ENCODE data around the gene GZMH.

Gene GZMH

DNA sequence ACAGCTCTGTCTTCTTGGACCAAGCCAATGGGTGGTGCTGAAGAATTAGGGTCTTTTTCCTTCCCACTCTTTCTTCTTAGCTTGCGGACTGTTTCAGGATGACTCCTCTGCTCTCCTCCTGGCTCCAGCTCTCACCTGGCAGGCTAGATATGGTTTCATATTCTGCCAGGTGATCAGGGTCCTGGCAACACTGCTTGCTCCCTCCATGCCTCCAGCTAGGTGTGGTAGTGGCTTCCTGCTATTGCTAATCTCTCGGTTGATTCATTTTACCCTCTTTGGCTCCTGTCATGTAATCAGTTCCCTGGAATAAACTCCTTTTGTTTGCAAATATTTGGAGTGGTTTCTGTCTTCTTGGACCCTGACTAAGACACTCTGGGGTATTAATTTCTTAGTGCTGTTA lies 4.3 kb upstream of the GZMH start:
- no peaks in the 10 kb centered on the region for H3K9me3 ChIP-seq
- no peaks in the 10 kb centered on the region for H3K27me3 ChIP-seq
- TF ChIP-seq, protein P1, sequence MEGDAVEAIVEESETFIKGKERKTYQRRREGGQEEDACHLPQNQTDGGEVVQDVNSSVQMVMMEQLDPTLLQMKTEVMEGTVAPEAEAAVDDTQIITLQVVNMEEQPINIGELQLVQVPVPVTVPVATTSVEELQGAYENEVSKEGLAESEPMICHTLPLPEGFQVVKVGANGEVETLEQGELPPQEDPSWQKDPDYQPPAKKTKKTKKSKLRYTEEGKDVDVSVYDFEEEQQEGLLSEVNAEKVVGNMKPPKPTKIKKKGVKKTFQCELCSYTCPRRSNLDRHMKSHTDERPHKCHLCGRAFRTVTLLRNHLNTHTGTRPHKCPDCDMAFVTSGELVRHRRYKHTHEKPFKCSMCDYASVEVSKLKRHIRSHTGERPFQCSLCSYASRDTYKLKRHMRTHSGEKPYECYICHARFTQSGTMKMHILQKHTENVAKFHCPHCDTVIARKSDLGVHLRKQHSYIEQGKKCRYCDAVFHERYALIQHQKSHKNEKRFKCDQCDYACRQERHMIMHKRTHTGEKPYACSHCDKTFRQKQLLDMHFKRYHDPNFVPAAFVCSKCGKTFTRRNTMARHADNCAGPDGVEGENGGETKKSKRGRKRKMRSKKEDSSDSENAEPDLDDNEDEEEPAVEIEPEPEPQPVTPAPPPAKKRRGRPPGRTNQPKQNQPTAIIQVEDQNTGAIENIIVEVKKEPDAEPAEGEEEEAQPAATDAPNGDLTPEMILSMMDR (IDR thresholded peaks at IDR 0.05; ENCODE audit: low read depth, low read length): no peak
- no peaks in the 10 kb centered on the region for H3K36me3 ChIP-seq
- no peak overlapping the region for H3K4me3 ChIP-seq (ENCODE audit: low read depth, low read length)
- H3K4me1 ChIP-seq: no peaks in the 10 kb centered on the region
- no peak for DNase-seq

DNA sequence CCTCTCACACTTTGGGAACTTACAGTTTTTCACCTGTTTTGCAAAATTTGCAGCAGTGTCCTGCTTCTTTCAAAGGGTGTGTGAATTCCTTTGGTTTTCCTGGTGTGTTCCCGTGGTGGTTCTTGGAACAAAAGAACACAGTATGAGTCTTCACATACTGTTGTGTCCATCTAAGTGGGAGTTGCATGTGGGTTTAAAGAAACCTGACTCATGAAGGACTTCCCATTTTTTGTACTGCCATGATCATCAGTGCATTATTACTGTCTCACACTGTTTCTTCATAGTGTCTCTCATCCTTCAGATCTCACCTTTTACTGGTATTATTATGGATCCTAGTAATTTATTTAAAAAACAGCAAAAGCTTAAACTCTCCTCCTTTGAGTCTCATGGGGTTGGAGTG lies 3.8 kb upstream of the GZMH start:
- TF ChIP-seq, protein P1 (IDR thresholded peaks at IDR 0.05; ENCODE audit: low read depth, low read length): no peak
- Histone ChIP-seq H3K4me3 (ENCODE audit: low read depth, low read length) (no peak overlapping the region), H3K27me3 (no peaks in the 10 kb centered on the region), H3K9me3 (no peaks in the 10 kb centered on the region), H3K36me3 (no peaks in the 10 kb centered on the region), H3K4me1 (no peaks in the 10 kb centered on the region)
- DNase-seq: no peak

DNA sequence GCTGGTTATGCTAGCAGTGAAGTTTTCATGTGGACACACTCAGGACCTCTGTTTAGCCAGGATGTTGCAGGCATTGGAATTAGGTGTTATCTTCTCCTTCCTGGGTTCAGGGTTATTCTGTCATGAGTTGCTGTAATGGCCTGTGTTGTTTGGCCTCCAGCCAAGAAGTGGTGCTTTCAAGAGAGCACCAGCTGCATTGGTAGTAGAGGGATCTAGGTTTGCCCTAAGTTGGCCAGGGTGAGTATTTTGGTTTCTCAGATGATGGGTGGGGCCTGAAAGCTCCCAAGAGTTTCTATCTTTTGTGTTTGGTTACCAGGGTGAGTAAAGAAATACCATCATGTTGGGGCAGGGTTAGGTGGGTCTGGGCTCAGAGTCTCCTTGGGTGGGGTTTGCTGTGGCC lies 2.7 kb upstream of the GZMH start:
- H3K36me3 ChIP-seq: no peaks in the 10 kb centered on the region
- H3K27me3 ChIP-seq: no peaks in the 10 kb centered on the region
- no peaks in the 10 kb centered on the region for H3K9me3 ChIP-seq
- TF ChIP-seq, protein P1 (IDR thresholded peaks at IDR 0.05; ENCODE audit: low read depth, low read length): no peak
- no peaks in the 10 kb centered on the region for H3K4me1 ChIP-seq
- no peak overlapping the region for H3K4me3 ChIP-seq (ENCODE audit: low read depth, low read length)
- no peak for DNase-seq

DNA sequence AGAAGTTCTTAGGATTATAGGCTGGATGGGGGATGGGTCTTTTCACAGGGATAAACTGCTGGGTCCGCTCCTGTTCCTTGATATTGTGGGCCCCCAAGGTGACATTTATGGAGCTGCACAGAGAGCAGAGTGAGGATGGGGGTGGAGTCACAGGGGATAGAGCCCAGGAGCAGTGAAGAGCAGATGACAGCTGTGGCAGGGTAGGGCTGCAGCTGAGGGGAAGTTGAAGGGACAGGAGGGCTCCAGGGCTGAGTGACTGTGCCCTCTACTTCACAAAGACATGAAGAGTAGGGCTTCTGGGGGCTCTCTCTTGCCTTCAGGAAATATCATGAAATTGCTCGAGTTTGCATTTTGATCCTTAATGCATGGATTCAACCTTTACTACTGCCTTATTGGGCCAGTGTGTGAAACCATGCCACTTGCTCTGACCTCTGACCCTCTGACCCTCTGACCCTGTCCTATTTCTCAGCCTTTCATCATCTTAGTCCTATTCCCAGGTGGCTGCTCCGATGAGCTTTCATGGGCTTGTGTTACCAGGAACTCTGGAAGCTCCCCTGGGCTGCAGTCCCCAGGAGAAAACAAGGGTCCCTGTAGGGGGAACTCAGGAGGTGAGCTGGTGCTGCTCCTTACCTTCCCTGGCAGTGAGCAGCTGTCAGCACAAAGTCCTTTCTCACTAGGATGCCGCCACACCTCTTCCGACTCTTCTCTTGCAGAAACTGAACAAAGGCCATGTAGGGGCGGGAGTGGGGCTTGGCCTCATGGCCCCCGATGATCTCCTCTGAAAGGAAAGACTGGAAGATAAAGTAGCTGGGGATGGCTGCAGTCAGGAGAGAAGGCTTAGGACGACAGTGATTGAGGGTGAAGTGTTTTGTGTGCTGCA lies 1.6 kb downstream of the GZMH start:
- Histone ChIP-seq H3K36me3 (no peaks in the 10 kb centered on the region), H3K9me3 (no peaks in the 10 kb centered on the region), H3K4me1 (no peaks in the 10 kb centered on the region), H3K27me3 (no peaks in the 10 kb centered on the region), H3K4me3 (ENCODE audit: low read depth, low read length) (no peak overlapping the region)
- DNase-seq: no peak
- TF ChIP-seq, protein P1 (IDR thresholded peaks at IDR 0.05; ENCODE audit: low read depth, low read length): no peak

DNA sequence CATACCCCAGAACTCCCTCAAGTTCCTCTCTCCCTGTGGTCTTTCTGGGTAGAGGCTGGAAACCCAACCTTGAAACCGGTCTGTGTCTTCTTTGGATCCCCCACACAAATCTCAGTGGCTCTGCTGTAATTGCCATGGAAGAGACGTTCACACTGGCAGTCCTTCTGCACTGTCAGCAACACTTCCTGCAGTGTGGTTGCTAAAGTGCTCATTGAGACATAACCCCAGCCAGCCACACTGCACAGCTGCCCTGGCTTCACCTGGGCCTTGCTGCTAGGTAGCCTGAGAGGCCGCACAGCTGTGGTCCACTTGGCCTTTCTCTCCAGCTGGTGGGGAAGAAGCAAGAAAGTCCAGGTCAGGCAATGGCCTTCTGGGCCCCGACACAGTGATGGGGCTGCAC lies 2.4 kb downstream of the GZMH start:
- H3K27me3 ChIP-seq: no peaks in the 10 kb centered on the region
- TF ChIP-seq, protein P1 (IDR thresholded peaks at IDR 0.05; ENCODE audit: low read depth, low read length): no peak

GRCh38 chr14:24606297-24606696 lies 3.2 kb downstream of the GZMH start:
- Histone ChIP-seq H3K27me3 (no peaks in the 10 kb centered on the region), H3K4me1 (no peaks in the 10 kb centered on the region), H3K4me3 (ENCODE audit: low read depth, low read length) (no peak overlapping the region), H3K9me3 (no peaks in the 10 kb centered on the region), H3K36me3 (no peaks in the 10 kb centered on the region)
- TF ChIP-seq, protein P1 (IDR thresholded peaks at IDR 0.05; ENCODE audit: low read depth, low read length): no peak
- no peak for DNase-seq

More for the DNA sequence above, 2.4 kb downstream of the GZMH start:
- no peak for DNase-seq
- Histone ChIP-seq H3K9me3 (no peaks in the 10 kb centered on the region), H3K4me3 (ENCODE audit: low read depth, low read length) (no peak overlapping the region), H3K36me3 (no peaks in the 10 kb centered on the region), H3K4me1 (no peaks in the 10 kb centered on the region)

Measured in BE2C (cell line).